22Rv1 (cell line): Measurements from ENCODE around the gene ARHGAP25.

Experiments used
- CTCF ChIP-seq: fragments of 450-650 bp; IDR thresholded peaks from 2 replicates; pipeline ENCODE4 v1.5.1; 2017; ENCODE audit warnings: mild to moderate bottlenecking
- ZFX ChIP-seq: fragments of 450-650 bp; IDR thresholded peaks from 2 replicates; pipeline ENCODE4 v1.6.1; 2017; ENCODE audit warnings: antibody characterized with exemption, borderline replicate concordance

DNA sequence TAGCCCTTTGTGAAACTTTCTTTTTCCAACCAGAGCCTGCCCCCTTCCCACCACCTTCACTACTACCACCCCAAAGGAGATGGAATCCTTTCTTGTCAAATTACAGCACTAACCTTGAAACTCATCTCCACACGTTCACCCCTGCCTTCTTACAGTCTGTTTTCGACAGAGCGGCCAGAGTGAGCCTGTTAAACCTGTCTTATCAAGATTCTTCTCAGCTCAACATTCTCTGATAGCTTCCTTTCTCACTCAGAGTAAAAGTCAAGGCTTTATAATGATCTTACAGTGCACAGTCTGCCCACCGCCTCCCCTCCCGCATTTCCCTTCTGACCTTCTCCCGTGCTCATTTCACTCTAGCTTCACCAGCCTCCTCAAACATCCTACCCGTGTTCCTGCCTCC lies 56.0 kb downstream of the ARHGAP25 start:
- no peak for TF ChIP-seq CTCF
- no peak for TF ChIP-seq ZFX
